Measurements from ENCODE around the gene CUEDC1. TPM values are rescaled to one million over a fixed set of nuclear protein-coding genes. Genes with fewer than 3 reads are reported as not detected.

The CUEDC1 gene
- total RNA-seq, 2 donors from 2014 or later, result 33.0 to 44.9 TPM

GRCh38 chr17:57957886-57958285 is 2.7 kb upstream of the CUEDC1 start:
- Histone ChIP-seq H3K4me1 (replicated peaks) (peaks cover 3% of the 10 kb centered on the region), H3K36me3 (no peaks in the 10 kb centered on the region), H3K27me3 (replicated peaks; ENCODE audit: insufficient read depth) (no peaks in the 10 kb centered on the region), H3K27ac (no peak overlapping the region), H3K9me3 (no peaks in the 10 kb centered on the region), H3K4me3 (no peak overlapping the region)
- intact Hi-C loops (cut with DNase I), result no loop called here
- TF ChIP-seq POLR2A (IDR thresholded peaks at IDR 0.05) (no peak), POLR2AphosphoS5 (IDR thresholded peaks at IDR 0.05) (no peak), CTCF (IDR thresholded peaks at IDR 0.05) (no peak)
- no peak for DNase-seq (ENCODE audit: low spot score)
- 92% methylated on average over 3 of the region's 3 CpGs for WGBS

- 94% methylated on average over 8 of the region's 8 CpGs for WGBS
- H3K4me1 ChIP-seq (replicated peaks), result peaks cover 3% of the 10 kb centered on the region
- no peak for TF ChIP-seq POLR2A (IDR thresholded peaks at IDR 0.05)
- TF ChIP-seq POLR2AphosphoS5 (IDR thresholded peaks at IDR 0.05), result no peak
- no peak for TF ChIP-seq CTCF (IDR thresholded peaks at IDR 0.05)
- H3K36me3 ChIP-seq, result no peaks in the 10 kb centered on the region
- intact Hi-C loops (cut with DNase I), result no loop called here
- no peak overlapping the region for H3K27ac ChIP-seq
- DNase-seq (ENCODE audit: low spot score), result no peak
- H3K4me3 ChIP-seq, result no peak overlapping the region
- H3K27me3 ChIP-seq (replicated peaks; ENCODE audit: insufficient read depth), result no peaks in the 10 kb centered on the region
- H3K9me3 ChIP-seq, result no peaks in the 10 kb centered on the region
Observed at GRCh38 chr17:57957120-57957850, 2.1 kb upstream of the CUEDC1 start.

GRCh38 chr17:57956291-57957119 is 1.3 kb upstream of the CUEDC1 start:
- Histone ChIP-seq H3K36me3 (no peaks in the 10 kb centered on the region), H3K27ac (no peak overlapping the region), H3K9me3 (no peaks in the 10 kb centered on the region), H3K4me1 (replicated peaks) (peaks cover 3% of the 10 kb centered on the region), H3K4me3 (no peak overlapping the region), H3K27me3 (replicated peaks; ENCODE audit: insufficient read depth) (no peaks in the 10 kb centered on the region)
- intact Hi-C loops (cut with DNase I), result no loop called here
- DNase-seq (ENCODE audit: low spot score), result no peak
- TF ChIP-seq CTCF (IDR thresholded peaks at IDR 0.05) (no peak), POLR2A (IDR thresholded peaks at IDR 0.05) (no peak), POLR2AphosphoS5 (IDR thresholded peaks at IDR 0.05) (no peak)
- 63% methylated on average over 13 of the region's 13 CpGs for WGBS

- Histone ChIP-seq H3K4me1 (replicated peaks) (peaks cover 3% of the 10 kb centered on the region), H3K4me3 (peak overlapping the region; percentile 93 to 94), H3K27me3 (replicated peaks; ENCODE audit: insufficient read depth) (no peaks in the 10 kb centered on the region), H3K36me3 (no peaks in the 10 kb centered on the region), H3K27ac (peak overlapping the region; percentile 96 to 97), H3K9me3 (no peaks in the 10 kb centered on the region)
- TF ChIP-seq POLR2A (IDR thresholded peaks at IDR 0.05) (no peak), CTCF (IDR thresholded peaks at IDR 0.05) (no peak), POLR2AphosphoS5 (IDR thresholded peaks at IDR 0.05) (peak; percentile 26)
- DNase-seq (ENCODE audit: low spot score), result peak; percentile 59
- WGBS, result 1% methylated on average over 64 of the region's 85 CpGs
- intact Hi-C loops (cut with DNase I), result loop anchor here (2.0 to 5.0 kb wide), 3 partner anchors 42 to 82 kb away; no protein-coding TSS in a partner anchor
Observed at GRCh38 chr17:57954397-57955182, 622 bp downstream of the CUEDC1 start.

All from prostate gland (tissue), 2 donors.